Bronchial epithelial cell (primary cell): ENCODE measurements around the gene RIMS4. TPM values are rescaled to one million over a fixed set of nuclear protein-coding genes. Genes with fewer than 3 reads are reported as not detected.

ENCODE experiments used
- DNase-seq: peaks from one replicate; pipeline ENCODE4 v3.0.0-alpha.2; 2010; ENCODE audit warnings: low read depth
- FAIRE-seq: peaks from 2 replicates; lab custom pipeline; 2011; peaks lifted over from hg19 to GRCh38; lab: Jason Lieb, UNC
- H3K27me3 ChIP-seq: 2 replicates; pipeline ENCODE4 v1.5.1; 2011; ENCODE audit warnings: low read length; ENCODE audit not compliant: control insufficient read depth, insufficient read depth
- H3K36me3 ChIP-seq: 2 replicates; pipeline ENCODE4 v1.5.1; 2011; ENCODE audit warnings: low read length; ENCODE audit not compliant: control insufficient read depth, insufficient read depth
- H3K4me3 ChIP-seq: 2 replicates; pipeline ENCODE4 v1.5.1; 2011; ENCODE audit warnings: mild to moderate bottlenecking, low read depth, low read length, control low read depth
- total RNA-seq: library from RNA; depleted of rRNA; stranded (reverse); fragments of >200 nt; gene quantifications from 2 replicates; pipeline ENCODE4 v1.2.1, GENCODE V29; 2014
- TF ChIP-seq, protein P1 (sequence below): IDR thresholded peaks from 2 replicates; pipeline ENCODE4 v1.5.1; 2011; ENCODE audit warnings: mild to moderate bottlenecking, moderate library complexity, low read length, control low read depth, inconsistent platforms; ENCODE audit not compliant: insufficient read depth, severe bottlenecking

Gene RIMS4
- total RNA-seq, 1 donor from 2014 or later = not detected

DNA sequence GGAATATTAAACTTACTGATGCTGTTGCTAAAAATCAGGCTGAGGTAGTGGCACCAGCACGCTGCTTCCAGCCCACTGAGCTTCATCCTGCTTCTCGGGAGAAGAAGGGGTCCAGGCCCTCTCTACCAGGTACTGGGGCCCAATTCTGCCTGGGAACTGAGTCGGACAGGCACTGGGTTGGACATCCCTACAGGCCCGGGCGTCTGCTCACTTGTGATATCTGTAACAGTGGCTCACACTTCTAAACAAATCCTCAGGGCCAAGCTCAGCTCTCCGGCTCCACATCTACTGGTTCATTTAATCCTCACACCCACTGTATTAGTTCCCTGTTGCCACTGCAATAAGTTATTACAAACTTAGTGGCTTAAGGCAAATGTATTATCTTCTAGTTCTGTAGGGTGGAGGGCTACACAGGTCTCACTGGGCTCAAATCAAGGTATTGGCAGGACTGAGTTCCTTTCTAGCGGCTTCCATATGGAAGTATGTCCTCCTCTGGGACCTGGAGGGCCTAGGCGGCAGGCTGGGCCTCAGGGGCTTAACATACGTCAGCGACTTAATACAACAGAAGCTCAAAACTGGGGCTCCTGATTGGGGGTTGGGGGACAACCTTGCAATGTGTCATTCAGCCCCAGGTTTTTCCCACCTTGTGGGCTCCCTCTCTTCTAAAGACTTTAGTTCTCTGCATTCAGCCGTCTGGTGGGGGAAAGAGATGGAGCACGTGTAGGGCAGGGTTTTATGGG, 66.3 kb downstream of the RIMS4 start:
- H3K4me3 ChIP-seq = no peak overlapping the region
- no peak for FAIRE-seq
- DNase-seq = no peak
- TF ChIP-seq, protein P1, sequence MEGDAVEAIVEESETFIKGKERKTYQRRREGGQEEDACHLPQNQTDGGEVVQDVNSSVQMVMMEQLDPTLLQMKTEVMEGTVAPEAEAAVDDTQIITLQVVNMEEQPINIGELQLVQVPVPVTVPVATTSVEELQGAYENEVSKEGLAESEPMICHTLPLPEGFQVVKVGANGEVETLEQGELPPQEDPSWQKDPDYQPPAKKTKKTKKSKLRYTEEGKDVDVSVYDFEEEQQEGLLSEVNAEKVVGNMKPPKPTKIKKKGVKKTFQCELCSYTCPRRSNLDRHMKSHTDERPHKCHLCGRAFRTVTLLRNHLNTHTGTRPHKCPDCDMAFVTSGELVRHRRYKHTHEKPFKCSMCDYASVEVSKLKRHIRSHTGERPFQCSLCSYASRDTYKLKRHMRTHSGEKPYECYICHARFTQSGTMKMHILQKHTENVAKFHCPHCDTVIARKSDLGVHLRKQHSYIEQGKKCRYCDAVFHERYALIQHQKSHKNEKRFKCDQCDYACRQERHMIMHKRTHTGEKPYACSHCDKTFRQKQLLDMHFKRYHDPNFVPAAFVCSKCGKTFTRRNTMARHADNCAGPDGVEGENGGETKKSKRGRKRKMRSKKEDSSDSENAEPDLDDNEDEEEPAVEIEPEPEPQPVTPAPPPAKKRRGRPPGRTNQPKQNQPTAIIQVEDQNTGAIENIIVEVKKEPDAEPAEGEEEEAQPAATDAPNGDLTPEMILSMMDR = no peak
- H3K36me3 ChIP-seq = no peaks in the 10 kb centered on the region
- peaks cover 29% of the 10 kb centered on the region for H3K27me3 ChIP-seq

DNA sequence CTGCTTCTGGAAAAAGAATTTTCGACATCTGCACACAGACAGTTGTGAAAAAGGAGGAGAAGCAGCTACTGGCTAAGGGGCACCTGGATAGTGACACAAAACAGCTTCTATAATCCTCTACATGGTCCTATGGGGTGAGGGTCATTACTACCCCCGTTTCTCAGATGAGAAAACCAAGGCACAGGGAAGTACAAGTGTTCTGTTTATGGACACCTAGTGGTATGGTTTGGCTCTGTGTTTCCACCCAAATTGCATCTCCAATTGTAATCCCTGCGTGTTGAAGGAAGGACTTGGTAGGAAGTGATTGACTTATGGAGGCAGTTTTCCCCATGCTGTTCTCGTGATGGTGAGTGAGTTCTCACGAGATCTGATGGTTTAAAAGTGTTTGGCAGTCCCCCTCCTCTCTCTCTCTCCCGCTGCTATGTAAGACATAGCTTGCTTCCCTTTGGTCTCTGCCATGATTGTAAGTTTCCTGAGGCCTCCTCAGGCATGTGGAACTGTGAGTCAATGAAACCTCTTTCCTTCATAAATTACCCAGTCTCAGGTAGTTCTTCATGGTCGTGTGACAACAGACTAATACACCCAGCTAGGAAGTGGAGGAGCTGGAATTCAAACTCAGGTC, 67.2 kb downstream of the RIMS4 start:
- FAIRE-seq (no peak), DNase-seq (no peak)
- Histone ChIP-seq H3K36me3 (no peaks in the 10 kb centered on the region), H3K4me3 (no peak overlapping the region), H3K27me3 (peaks cover 24% of the 10 kb centered on the region)
- TF ChIP-seq, protein P1 = no peak

DNA sequence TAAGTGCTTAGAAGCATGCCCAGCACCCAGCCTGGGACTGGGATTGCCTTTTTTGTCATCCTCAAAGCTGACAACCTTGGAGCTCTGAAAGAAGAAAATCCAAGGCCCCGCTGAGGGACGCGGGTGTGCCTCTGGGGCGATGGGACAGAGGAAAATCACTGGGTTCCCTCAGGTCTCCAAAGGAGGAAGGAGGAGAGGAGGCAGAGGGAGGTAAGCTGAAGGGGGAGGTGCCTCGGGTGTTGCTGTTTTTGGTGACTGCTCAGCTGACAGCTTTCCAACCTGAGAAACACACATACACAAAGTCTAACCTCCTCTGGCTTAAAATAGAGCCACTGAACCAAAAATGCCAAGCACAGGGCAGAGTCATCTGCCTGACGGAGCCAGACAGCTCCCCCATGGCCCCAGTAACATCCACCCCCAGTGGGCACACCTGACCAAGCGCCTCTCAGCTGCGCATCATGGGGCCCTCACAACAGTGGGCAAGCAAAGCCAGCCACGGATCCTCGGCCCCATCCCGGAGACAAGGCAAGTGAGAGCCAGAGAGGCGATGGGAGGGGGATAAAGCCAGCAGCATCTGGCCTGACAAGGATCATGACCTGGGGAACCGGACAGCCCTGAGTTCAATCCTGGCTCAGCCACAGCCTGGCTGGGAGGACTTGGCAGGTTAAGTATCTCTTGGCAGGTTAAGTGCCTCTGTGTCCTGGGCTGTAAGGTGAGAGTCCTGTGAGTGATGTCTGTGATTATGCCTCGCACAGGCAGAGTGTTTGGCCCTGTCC, 67.9 kb downstream of the RIMS4 start:
- TF ChIP-seq, protein P1 = no peak
- Histone ChIP-seq H3K27me3 (peaks cover 24% of the 10 kb centered on the region), H3K4me3 (no peak overlapping the region), H3K36me3 (no peaks in the 10 kb centered on the region)
- no peak for FAIRE-seq
- DNase-seq = no peak

DNA sequence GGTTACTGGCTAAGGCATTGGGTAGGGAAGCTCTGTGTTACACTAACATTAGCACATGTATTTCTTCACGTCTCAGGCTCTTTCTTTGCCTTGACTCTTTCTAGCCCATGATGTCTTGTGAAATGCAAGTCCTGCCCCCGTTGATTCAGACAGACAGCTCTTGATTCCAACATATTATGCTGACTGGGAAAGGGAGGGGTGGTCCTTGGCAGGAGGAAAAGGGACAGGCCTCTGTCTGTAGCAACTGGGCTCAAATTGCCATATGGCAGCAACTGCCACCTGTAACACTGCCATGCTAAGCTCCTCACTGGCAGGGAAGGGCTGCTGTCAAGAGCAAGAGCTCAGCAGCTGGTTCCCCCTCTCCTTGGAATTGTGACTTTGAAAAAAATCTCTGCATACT, 70.4 kb downstream of the RIMS4 start:
- Histone ChIP-seq H3K27me3 (peaks cover 14% of the 10 kb centered on the region), H3K36me3 (no peaks in the 10 kb centered on the region), H3K4me3 (no peak overlapping the region)
- no peak for DNase-seq
- TF ChIP-seq, protein P1 = no peak
- no peak for FAIRE-seq

DNA sequence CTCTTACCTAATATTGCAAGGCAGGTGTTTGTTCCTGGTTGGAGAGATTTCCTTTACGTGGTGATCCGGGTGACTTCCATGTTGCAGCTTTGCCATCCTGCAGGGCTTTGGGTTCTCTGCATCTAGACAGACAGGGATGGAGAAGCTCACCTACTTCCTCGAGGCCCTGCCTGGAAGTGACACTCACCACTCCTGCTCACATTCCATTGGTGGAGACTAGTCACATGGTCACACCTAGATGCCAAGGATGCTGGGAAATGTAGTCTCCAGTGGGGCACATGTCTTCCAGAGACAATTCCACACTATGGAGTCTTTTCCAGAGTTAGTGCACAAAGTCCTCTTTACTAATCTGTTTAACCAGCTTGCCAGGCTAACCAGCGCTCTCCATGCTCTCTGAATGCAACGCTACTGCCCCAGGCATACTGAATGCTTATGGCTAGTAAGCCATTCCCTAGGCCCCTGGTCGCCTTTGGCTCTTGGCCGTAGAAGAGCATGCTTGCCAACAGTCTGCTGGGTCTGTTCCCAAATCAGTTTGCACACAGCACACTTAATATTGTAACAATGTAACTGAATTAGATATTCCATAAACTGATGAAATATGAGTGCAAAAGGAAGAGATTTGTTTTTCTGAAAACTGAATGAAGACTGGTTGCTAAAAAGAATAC, 71.4 kb downstream of the RIMS4 start:
- TF ChIP-seq, protein P1 = no peak
- Histone ChIP-seq H3K36me3 (no peaks in the 10 kb centered on the region), H3K27me3 (peaks cover 7% of the 10 kb centered on the region), H3K4me3 (no peak overlapping the region)
- no peak for FAIRE-seq
- DNase-seq = peak; percentile 83
